D341Med (cell line): ENCODE measurements around the gene RAB3C.
"Not testable (repeated sequence)": the region's sequence is repeated elsewhere in the genome, so short reads cannot be mapped to it uniquely, and the experiment has no call there.

Experiments used
- DNase-seq: peaks from one replicate; pipeline ENCODE4 v3.0.0; 2012; ENCODE audit warnings: low spot score

Gene RAB3C

DNA sequence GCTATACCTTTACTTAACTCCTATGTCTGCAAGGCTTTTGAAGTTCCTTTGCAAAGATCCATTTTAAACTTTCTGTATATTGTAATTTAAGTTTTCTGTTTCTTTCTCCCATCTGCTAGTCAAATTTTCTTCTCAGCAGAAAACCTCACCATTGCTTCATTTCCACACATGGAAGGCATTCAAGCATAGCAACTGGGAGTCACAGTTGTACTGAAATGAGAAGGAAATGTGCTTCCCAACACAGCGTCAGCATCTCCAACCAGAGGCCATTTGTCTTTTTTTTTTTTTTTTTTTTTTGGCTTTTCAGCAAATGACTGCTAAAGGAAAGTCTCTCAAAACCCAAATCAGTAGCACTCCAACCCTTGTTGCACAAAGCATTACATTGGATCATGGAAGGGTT is 92.5 kb downstream of the RAB3C start:
- DNase-seq, result no peak

DNA sequence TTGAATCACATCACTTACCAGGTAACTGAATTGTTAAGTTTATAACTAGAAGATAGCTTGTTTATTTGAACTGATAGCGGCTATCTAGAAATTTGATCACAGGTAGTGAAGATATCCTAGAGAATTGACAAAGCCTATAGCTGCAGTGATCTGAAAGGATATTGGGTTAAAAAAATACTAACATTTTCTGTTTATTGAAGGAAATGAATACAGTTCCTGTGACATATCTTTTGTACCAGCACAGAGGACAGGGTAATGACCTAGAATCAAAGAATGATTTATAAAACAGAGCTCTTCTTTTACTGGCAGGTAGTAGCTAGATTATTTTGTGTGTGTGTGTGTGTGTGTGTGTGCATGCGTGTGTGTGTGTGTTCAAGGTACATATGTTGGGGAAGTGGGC is 94.8 kb downstream of the RAB3C start:
- DNase-seq, result no peak

DNA sequence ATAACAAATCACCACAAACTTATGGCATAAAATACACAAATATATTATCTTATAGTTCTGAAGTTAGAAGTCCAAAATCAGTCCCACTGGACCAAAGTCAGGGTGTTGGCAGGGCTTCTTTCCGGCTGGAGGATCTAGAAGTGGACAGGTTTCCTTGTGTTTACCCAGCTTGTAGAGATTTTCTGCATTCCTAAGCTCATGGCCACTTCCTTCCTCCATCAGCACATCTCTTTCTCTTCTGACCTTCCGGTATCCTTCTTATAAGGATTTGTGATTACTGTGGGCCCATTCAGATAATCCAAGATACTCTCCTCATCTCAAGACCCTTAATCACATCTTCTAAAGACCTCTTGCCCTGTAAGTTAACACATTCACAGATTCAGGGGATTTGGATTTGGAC is 97.6 kb downstream of the RAB3C start:
- DNase-seq, result no peak

DNA sequence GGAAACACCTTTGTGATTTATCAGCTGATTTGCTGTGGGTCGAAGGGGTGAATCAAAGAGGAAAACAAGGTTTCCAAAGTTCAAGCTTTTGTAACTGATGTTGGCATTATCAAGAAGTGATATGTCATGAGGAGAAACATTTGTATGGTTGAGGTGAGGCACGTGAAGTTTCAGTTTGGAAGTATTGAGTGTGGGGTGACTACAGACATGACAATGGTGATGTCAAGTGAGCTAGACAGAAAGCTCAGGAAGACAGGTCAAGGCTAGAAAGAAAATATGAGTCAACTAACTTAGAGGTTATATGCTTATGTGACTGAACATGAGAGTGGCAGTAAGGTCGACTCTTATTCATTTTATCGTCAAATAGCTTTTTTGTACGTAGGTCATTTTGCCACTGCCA is 99.1 kb downstream of the RAB3C start:
- DNase-seq, result no peak

DNA sequence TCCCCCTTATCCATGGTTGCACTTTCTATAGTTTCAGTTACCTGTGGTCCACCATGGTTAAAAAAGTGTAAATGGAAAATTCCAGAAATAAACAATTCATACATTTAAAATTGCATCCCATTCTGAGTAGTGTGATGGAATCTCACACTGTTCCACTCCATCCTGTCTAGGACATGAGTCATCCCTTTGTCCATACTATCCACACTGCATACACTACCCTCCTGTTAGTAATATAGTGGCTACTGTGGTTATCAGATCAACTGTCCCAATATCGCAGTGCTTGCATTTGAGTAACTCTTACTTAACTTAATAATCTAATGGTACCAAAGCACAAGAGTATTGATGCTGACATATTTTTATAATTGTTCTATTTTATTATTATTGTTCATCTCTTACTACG is 100.7 kb downstream of the RAB3C start:
- DNase-seq, result no peak

DNA sequence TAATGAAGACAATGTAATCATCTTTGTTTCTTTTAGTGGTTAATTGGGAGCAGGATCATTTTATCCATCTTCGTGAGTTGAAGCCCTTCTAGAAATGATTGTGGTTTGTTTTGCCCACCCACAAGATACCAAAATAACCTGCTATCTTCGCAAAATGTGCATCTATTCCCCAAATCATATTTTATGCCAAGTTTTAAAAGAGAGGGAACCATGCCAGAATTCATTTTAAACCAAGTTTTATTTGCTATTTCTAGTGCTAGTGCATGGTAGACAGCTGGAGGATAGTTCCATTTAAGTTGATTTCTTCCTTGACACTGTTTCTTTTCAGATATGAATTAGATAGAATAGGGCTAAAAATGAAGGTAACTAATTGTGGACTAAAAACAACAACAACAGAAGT is 104.2 kb downstream of the RAB3C start:
- no peak for DNase-seq

DNA sequence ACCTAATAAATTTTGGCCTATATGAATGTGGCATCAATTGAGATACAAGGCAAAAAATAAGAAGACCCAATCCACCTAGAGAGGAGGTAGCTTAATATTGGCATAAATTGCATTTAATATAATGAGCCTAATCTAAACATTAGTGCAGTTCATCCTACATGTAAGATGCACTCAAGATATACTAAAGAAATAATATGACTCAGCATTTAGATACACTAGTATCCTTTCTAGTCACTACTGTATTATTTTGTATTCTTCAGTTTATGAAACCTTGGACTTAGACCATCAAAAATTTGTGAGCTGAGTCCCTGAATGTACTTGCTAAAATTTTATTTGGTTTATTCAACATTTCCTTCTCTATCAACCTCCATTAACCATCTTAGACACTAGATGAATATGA is 104.7 kb downstream of the RAB3C start:
- DNase-seq, result no peak

DNA sequence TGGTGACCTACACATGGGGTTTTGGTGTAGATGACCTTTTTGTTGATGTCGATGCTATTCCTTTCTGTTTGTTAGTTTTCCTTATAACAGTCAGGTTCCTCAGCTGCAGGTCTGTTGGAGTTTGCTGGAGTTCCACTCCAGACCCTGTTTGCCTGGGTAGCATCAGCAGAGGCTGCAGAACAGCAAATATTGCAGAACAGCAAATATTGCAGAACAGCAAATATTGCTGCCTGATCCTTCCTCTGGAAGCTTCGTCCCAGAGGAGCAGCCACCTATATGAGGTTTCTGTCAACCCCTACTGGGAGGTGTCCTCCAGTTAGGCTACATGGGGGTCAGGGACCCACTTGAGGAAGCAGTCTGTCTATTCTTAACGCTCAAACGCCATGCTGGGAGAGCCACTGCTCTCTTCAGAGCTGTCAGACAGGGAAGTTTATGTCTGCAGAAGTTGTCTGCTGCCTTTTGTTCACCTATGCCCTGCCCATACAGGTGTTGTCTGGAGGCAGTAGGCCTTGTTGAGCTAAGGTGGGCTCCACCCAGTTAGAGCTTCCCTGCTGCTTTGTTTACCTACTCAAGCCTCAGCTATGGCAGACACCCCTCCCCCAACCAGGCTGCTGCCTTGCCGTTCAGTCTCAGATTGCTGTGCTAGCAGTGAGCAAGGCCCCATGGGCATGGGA is 116.3 kb downstream of the RAB3C start:
- not testable (repeated sequence) for DNase-seq

DNA sequence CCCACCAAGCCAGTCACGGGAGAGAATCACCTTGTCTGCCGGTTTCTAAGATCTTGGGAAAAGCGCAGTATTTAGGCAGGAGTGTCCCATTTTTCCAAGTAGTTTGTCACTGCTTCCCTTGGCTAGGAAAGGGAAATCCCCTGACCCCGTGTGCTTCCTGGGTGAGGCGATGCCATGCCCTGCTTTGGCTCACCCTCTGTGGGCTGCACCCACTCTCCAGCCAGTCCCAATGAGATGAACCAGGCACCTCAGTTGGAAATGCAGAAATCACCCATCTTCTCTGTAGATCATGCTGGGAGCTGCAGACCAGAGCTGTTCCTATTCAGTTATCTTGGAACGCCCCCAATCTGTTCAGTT is 116.9 kb downstream of the RAB3C start:
- DNase-seq, result no peak

DNA sequence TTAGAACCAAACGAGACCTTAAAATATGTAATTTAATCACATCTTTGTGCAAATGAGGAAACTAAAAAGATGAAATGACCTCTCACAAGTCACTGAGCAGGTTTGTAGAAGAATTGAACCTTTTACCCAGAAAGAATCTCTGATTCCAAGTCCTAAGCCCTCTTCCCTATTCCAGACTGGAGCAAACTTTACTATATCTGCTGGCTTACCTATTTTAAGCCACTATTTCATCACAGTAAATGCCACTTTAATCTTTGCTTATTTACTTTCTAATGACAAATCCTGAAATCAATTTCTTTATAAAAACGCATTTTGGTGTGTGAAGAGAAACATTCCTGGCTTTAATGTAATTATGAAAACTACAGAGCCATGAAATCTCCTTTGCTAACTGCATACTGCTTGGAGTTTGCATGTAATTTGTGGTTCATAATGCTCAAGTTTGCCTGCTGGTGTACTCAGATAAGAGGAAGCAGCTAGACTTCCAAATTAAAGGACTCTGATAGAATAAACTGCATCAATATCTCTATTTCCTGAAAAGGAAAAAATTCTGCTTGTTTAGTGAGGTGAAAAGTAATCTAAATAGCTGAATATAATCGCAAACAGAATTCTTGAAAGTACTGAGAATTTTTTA is 121.2 kb downstream of the RAB3C start:
- DNase-seq, result no peak

DNA sequence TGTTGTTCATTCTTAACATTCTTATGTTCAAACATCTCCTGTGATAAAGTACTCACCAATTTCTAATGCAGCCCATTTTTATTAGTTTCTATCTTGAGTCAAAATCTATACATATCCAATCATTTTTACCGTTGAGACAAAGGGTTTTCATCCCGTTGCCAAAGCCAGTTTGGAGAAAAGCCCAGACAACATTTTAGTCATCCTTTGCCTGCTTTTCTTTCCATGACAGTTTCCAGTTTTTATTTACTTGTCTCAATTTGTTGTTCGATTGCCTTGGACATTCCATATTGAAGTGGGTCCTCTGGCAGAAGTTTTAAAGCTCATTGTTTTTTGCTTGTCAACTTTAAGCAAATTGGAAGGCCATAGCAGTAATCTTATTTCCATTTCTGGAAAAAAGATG is 123.9 kb downstream of the RAB3C start:
- no peak for DNase-seq

DNA sequence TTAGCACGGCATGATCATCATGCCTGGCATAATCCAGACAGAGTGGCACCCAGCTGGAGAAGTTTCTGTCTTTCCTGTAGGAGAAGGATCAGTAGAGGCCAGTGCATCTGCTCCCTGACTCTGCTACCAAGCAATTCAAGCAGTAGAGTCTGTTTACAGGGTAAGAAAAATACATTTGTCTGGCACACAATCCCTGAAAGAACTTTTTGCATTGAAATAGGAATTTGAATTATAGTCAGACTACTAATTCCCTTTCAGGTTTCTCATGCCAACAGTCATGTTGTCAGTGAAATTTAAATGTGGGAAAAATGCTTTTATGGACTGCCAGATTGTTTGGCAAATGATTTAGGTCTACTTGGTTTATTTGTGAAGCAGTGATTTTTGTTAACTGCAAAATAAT is 125.6 kb downstream of the RAB3C start:
- DNase-seq, result no peak

DNA sequence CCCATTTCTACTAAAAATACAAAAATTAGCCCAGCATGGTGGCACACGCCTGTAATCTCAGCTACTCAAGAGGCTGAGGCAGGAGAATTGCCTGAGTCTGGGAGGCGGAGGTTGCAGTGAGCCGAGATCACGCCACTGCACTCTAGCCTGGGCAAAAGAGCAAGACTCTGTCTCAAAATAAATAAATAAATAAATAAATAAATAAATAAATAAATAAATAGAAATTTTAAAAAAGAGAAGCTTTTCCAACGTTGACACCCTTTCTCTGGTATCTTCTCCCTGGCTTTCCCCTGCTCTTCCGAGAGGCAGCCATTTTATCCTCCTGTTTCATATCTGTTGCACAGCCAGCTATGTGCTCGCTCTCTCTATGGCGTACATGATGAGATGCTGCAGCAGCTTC is 127.5 kb downstream of the RAB3C start:
- DNase-seq, result not testable (repeated sequence)

DNA sequence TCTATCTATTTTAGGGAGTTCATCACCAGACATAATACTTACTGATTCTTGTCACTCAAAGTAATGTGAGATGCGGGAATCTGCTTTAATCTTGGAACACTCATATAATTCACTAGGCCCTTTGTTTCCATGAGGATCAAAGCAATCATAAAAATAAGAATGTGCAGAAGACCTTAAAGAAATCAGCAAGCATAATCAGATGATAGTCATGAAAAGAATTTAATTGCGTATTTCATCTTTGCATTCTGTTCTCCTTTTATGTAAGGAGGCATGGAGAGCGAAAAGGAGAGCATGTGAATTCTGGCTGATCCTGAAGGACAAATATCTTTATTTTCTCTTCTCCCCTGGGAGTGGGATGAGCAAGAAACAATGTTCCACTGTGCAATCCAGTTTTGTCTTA is 128.0 kb downstream of the RAB3C start:
- no peak for DNase-seq

DNA sequence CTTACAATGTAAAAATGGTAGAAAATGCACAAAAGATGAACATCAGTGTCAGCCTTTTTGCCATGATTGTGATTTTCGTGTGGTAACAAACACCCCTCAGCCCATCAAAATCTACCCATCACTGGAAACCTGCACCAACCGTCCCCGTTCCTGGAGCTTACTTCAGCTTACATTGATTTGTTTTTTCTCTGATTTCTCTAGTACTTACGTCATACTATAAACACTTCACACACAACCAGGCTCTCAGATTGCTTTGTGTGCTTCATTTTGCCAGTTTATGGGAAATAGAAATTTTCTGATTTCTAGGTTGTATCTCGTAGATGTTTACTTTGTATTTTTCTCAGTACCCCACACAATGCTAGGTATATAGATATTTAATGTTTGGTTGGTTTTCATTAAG is 129.1 kb downstream of the RAB3C start:
- DNase-seq, result no peak

DNA sequence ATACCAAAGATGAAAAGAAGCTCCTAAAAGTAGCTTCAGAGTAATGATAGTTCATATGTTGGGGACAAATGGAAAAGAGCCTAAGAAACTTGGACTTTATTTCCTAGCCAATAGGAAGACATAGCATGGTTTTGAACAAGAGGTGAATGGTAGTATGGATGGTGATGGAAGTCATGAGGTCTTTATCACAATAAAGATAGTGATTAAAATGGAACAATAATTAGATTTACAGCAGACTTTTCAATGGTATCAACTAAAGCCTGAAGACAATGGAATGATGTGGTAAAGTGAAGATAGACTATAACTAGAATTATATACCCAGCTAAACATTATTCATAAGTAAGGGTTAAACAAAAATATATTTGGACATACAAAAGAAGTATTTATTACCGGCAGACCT is 131.2 kb downstream of the RAB3C start:
- no peak for DNase-seq

DNA sequence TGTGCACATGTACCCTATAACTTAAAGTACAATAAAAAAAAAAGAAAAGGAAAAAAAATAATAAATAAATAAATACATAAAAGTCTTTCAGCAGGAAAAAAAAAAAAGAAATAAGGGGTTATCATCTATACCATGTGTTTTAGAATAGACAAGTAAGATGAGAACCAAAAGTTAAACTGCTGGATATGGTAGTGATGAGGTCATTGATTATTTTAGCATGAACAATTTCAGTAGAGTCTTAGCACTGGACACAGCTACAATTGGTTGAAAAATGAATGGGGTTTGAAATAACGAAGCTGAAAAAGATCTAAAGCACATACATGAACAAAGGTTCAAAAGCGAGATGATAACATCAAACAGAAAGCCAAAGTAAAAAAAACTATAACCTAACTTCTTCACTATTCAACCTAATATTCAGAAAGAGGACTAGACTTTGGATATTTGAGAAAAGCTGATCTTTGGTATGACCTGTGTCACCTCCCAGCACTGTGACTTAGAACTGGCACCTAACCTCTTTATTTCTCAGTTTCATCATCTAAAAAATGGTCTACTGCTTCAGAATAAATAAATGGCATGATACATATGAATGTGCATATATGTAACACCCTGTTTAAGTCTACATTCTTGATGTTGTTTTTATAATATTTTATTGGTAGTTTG is 133.3 kb downstream of the RAB3C start:
- DNase-seq, result no peak

DNA sequence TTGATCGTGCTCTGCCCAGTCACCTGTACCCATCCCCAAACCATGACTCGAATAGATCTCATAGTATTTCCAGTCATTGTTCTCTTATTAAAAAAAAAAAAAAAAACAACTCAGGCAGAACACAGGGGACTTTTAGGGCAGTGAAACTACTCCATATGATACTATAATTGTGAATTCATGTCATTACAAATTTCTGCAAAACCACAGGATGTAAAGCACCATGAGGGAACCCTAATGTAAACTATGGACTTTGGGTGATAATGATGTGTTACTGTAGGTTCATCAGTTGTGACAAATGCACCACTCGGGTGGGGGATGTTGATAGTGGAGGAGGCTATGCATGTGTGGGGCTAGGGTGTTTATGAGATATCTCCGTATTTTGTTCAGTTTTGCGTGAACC is 133.8 kb downstream of the RAB3C start:
- DNase-seq, result no peak

DNA sequence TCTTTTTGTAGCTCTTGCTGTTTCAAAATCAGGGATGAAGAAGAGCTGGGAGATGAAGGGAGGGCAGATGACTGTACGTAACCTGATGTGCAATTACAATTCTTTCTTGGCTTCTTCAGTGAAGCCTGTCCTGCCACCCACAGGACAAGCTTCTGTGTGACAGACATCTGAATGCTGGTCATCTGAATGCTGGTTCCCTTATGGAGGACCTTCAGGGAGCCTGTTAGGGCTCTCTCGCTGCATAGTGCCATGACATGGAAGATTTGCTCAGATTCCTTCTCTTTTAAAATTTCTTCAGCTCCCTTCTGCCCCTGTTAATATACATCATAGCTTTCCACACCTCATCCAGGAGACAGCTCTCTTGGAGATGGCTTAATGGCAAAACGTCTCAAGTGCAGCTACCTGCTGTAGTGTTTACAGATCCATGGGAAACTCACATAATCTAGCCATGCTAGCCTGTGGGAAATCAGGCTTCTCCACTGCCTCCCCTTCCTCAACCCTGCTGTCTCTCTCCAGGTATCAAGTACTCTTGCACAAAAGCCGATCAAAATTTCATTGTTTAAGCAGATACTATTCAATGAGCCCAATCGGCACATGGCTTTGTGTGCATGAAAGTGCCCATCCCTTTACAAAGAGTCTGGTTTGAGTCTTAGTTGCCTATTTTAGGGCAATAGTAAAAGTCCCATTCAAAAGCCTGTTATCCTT is 134.6 kb downstream of the RAB3C start:
- no peak for DNase-seq

DNA sequence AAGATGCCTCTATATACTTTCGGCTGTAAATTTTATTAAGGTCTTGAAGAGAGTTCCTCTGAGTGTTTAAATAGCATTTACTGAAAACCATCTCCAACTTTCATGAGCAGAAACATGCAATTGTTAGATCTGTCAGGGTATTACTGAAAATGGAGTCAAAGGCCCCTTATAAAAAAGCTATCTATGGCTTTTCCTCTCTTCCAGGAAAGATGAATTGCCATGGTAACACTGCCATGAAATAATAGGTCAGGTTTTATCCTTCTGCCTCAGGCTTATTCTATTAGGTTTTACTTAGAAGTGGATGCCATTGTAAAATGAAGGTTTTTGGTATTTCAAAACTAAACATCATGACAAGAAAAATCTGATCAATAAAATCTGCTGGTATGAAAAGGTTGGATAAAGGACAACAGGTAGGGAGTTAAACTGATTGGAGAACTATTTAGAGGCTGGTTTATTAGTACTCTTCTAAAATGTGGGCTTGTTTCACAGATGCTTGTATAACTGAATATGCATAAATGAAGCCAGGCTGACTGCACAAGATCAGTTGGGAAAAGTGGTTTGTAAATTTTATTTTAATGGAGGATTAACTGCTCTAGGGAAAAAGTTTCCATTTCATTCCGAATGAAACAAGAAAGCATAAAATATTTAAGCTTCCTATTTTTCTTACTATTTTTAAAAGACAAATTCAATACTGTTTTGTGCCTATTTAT is 135.5 kb downstream of the RAB3C start:
- DNase-seq, result no peak

DNA sequence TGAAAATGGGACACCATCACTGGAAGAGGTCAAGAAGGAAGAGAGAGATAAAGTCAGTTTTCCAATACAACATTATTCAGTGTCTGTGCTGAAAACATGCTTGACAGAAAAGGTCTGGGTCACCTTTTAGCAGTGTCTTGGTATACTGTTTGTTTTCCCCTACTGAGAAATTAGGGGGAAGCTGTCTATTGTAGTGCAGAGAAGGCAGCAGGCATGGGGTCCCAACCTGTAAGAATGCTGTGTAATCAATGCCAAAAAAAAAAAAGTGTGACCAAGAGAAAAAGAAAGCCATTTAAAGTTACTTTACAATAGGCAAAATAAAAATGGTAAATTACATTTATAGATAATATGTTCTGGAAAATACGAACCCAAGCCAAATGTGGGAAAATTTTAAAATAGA is 139.3 kb downstream of the RAB3C start:
- DNase-seq, result no peak

DNA sequence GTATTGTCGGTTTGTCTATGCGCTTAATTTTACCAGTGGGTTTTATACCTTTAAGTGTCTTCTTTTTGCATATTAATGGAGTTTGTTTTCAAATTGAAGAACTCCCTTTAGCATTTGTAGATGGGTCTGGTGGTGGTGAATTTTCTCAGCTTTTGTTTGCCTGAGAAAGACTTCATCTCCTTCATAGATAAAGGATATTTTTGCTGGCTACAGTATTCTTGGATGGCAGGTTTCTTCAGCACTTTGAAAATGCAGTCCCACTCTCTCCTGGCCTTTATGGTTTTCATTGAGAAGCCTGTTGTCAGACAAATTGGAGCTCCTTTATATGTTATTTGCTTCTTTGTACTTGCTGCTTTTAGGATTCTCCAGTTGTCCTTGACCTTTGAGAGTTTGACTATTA is 142.1 kb downstream of the RAB3C start:
- no peak for DNase-seq

DNA sequence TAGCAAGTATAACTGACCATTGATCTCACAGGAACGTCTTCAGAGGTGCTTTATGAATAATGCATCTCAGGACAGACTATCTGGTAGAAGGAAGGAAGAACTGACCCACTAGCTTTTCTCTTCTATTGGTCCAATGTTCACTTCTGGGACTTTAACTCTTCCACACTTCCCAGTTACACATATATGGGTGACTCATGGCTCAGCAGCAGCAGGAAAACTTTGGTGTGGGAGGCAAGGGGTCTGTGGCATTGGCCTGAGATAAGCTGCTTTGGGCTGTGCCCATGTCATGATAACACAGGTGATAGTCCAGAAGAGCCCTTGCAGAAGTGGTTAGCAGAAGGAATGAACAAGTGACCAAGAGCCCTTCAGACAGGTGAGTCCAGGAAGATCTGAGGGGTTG is 148.8 kb downstream of the RAB3C start:
- DNase-seq, result no peak
